WTC11 (cell line): ENCODE data around the gene AADACL4. TPM values are rescaled to one million over a fixed set of nuclear protein-coding genes. Genes with fewer than 3 reads are reported as not detected.

Source experiments
- ATAC-seq: fragments of 200-7000 bp; cut with Tn5 transposase; 2 replicates; pipeline ENCODE4 v1.10.0; 2021; ENCODE audit warnings: mild to moderate bottlenecking, moderate library complexity
- CTCF ChIA-PET: fragments of 300-600 bp; sonication (Branson Sonifier 250); formaldehyde crosslinking; loops from one replicate; lab custom pipeline; 2021; ENCODE audit warnings: antibody characterized with exemption; lab: Charles Lee
- POLR2A ChIA-PET: fragments of 350-600 bp; sonication (Branson Sonifier 250); formaldehyde crosslinking; loops from one replicate; lab custom pipeline; 2021; ENCODE audit warnings: antibody characterized with exemption; lab: Charles Lee
- DNase-seq: peaks from one replicate; pipeline ENCODE4 v3.0.0; 2021; ENCODE audit warnings: low spot score
- H3K27ac Mint-ChIP-seq: 2 replicates; pipeline ENCODE4 v1.8.0; 2021; ENCODE audit warnings: mixed read lengths
- H3K27me3 Mint-ChIP-seq: 2 replicates; pipeline ENCODE4 v1.8.0; 2021; ENCODE audit warnings: low read depth, mild to moderate bottlenecking, moderate library complexity, mixed read lengths
- H3K36me3 Mint-ChIP-seq: 2 replicates; pipeline ENCODE4 v1.8.0; 2021; ENCODE audit warnings: mixed read lengths
- H3K4me1 Mint-ChIP-seq: 2 replicates; pipeline ENCODE4 v1.8.0; 2022; ENCODE audit warnings: mixed read lengths
- H3K4me3 Mint-ChIP-seq: 2 replicates; pipeline ENCODE4 v1.8.0; 2021; ENCODE audit warnings: mild to moderate bottlenecking, moderate library complexity, mixed read lengths
- H3K9me3 Mint-ChIP-seq: 2 replicates; pipeline ENCODE4 v1.8.0; 2021; ENCODE audit warnings: mixed read lengths
- AR ChIP-seq: fragments of 250-450 bp; sonication (Bioruptor Pico); IDR thresholded peaks from 2 replicates; pipeline ENCODE4 v1.9.0; 2021; ENCODE audit warnings: mild to moderate bottlenecking
- CBFB ChIP-seq: sonication (generic); formaldehyde crosslinking; IDR thresholded peaks from 2 replicates; pipeline ENCODE4 v1.8.1; 2022; ENCODE audit warnings: mild to moderate bottlenecking, low read depth, missing genetic modification reagents
- CREM ChIP-seq: sonication (generic); formaldehyde crosslinking; IDR thresholded peaks from 2 replicates; pipeline ENCODE4 v1.8.1; 2022; ENCODE audit warnings: mild to moderate bottlenecking, missing genetic modification reagents, moderate library complexity
- FOXP1 ChIP-seq: sonication (generic); formaldehyde crosslinking; IDR thresholded peaks from 2 replicates; pipeline ENCODE4 v1.8.0; 2022; ENCODE audit warnings: missing genetic modification reagents, mild to moderate bottlenecking, moderate library complexity, borderline replicate concordance
- IRF2 ChIP-seq: sonication (generic); formaldehyde crosslinking; IDR thresholded peaks from 2 replicates; pipeline ENCODE4 v1.8.0; 2022; ENCODE audit warnings: low read depth, missing genetic modification reagents, borderline replicate concordance
- MAX ChIP-seq: sonication (generic); formaldehyde crosslinking; IDR thresholded peaks from 2 replicates; pipeline ENCODE4 v1.8.0; 2022; ENCODE audit warnings: mild to moderate bottlenecking, missing genetic modification reagents
- PRDM15 ChIP-seq: sonication (generic); formaldehyde crosslinking; IDR thresholded peaks from 2 replicates; pipeline ENCODE4 v1.8.0; 2022; ENCODE audit warnings: missing genetic modification reagents
- PRRX2 ChIP-seq: fragments of 250-450 bp; sonication (Bioruptor Pico); IDR thresholded peaks from 2 replicates; pipeline ENCODE4 v1.8.0; 2021; ENCODE audit warnings: mild to moderate bottlenecking
- SMAD4 ChIP-seq: sonication (generic); formaldehyde crosslinking; IDR thresholded peaks from 2 replicates; pipeline ENCODE4 v1.8.0; 2022; ENCODE audit warnings: mild to moderate bottlenecking, missing genetic modification reagents
- SOX15 ChIP-seq: fragments of 250-450 bp; sonication (Bioruptor Pico); IDR thresholded peaks from 2 replicates; pipeline ENCODE4 v1.9.0; 2021; ENCODE audit warnings: mild to moderate bottlenecking
- ZNF232 ChIP-seq: sonication (generic); formaldehyde crosslinking; IDR thresholded peaks from 2 replicates; pipeline ENCODE4 v1.8.0; 2022; ENCODE audit warnings: mild to moderate bottlenecking, missing genetic modification reagents
- ZNF263 ChIP-seq: sonication (generic); formaldehyde crosslinking; IDR thresholded peaks from 2 replicates; pipeline ENCODE4 v1.8.1; 2022; ENCODE audit warnings: low read depth, mild to moderate bottlenecking, moderate library complexity, missing genetic modification reagents
- ZNF281 ChIP-seq: sonication (generic); formaldehyde crosslinking; IDR thresholded peaks from 2 replicates; pipeline ENCODE4 v1.8.0; 2023; ENCODE audit warnings: mild to moderate bottlenecking, missing genetic modification reagents
- ZNF512 ChIP-seq: sonication (generic); formaldehyde crosslinking; IDR thresholded peaks from 2 replicates; pipeline ENCODE4 v1.8.1; 2022; ENCODE audit warnings: missing genetic modification reagents, borderline replicate concordance
- total RNA-seq: library from RNA; stranded (reverse); gene quantifications from 3 replicates; pipeline ENCODE4 v1.2.3, GENCODE V29; 2021
- TF ChIP-seq, protein P1 (sequence below): sonication (generic); formaldehyde crosslinking; IDR thresholded peaks from 2 replicates; pipeline ENCODE4 v1.8.1; 2023; ENCODE audit warnings: mild to moderate bottlenecking, moderate library complexity, missing genetic modification reagents
- TF ChIP-seq, protein P2 (sequence below): sonication (generic); formaldehyde crosslinking; IDR thresholded peaks from 2 replicates; pipeline ENCODE4 v1.8.0; 2022; ENCODE audit warnings: mild to moderate bottlenecking, missing genetic modification reagents

AADACL4 gene
- total RNA-seq, 1 experiment from 2014 or later, result 0.11 TPM

- CTCF ChIA-PET, result interaction anchor here (1.2 to 8.2 kb wide), 2 partner anchors 21 to 61 kb away, joined by 3 to 67 read pairs; partner anchors contain the start of gene DHRS3
- no peak overlapping the region for H3K27ac Mint-ChIP-seq
- H3K27me3 Mint-ChIP-seq, result peaks cover 5% of the 10 kb centered on the region; the same call in 1 of the 2 replicates
- 0 out of 2 replicates have a peak, but pooled peaks cover 2% of the 10 kb centered on the region for H3K36me3 Mint-ChIP-seq
- peaks cover 66% of the 10 kb centered on the region for H3K4me1 Mint-ChIP-seq
- no peak for ATAC-seq
- POLR2A ChIA-PET, result interaction anchor here (0.9 kb wide), 1 partner anchor 17 kb away, joined by 3 read pairs; no protein-coding TSS in a partner anchor
- no peak overlapping the region for H3K4me3 Mint-ChIP-seq
- no peaks in the 10 kb centered on the region for H3K9me3 Mint-ChIP-seq
- TF ChIP-seq CREM (CRISPR knock-in tag) (no peak), ZNF512 (CRISPR knock-in tag) (no peak), ZNF232 (no peak), ZNF281 (no peak), AR (CRISPR knock-in tag) (no peak)
- DNase-seq, result no peak
Observed at GRCh38 chr1:12598974-12599373, 44.9 kb upstream of the AADACL4 start.

DNA sequence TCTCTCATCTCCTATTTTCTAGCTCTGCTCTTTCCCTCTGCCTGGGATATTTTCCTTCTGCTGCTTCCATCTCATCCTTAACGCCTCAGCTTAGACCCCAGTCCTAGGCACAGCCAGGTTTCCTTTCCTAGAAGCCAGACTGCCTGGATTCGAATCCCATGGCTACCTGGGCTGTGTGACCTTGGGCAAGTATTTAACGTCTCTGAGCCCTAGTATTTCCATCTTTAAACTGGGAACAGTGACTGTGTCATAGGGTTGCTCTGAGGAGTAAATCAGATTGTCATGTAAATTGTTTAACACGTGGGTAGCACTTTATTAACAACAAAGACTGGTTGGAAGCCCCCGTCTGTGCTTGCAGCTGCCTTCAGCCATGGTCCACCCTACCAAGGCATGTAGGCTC, 44.2 kb upstream of the AADACL4 start:
- ChIA-PET CTCF (interaction anchor here (1.2 to 5.9 kb wide), 2 partner anchors 19 to 60 kb away, joined by 3 to 107 read pairs; partner anchors contain the start of gene DHRS3), POLR2A (no interaction called here)
- ATAC-seq (no peak), DNase-seq (no peak)
- 0 out of 2 replicates have a peak, but pooled peaks cover 3% of the 10 kb centered on the region for H3K36me3 Mint-ChIP-seq
- no peaks in the 10 kb centered on the region for H3K9me3 Mint-ChIP-seq
- TF ChIP-seq CBFB (CRISPR knock-in tag) (no peak), SMAD4 (no peak), ZNF263 (CRISPR knock-in tag) (no peak), SOX15 (CRISPR knock-in tag) (no peak), IRF2 (CRISPR knock-in tag) (no peak), FOXP1 (CRISPR knock-in tag) (no peak)
- TF ChIP-seq, protein P1, sequence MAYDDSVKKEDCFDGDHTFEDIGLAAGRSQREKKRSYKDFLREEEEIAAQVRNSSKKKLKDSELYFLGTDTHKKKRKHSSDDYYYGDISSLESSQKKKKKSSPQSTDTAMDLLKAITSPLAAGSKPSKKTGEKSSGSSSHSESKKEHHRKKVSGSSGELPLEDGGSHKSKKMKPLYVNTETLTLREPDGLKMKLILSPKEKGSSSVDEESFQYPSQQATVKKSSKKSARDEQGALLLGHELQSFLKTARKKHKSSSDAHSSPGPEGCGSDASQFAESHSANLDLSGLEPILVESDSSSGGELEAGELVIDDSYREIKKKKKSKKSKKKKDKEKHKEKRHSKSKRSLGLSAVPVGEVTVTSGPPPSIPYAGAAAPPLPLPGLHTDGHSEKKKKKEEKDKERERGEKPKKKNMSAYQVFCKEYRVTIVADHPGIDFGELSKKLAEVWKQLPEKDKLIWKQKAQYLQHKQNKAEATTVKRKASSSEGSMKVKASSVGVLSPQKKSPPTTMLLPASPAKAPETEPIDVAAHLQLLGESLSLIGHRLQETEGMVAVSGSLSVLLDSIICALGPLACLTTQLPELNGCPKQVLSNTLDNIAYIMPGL (CRISPR knock-in tag), result no peak
- H3K27ac Mint-ChIP-seq, result no peak overlapping the region; the same call in 1 of the 2 replicates
- peaks cover 5% of the 10 kb centered on the region for H3K27me3 Mint-ChIP-seq
- peaks cover 66% of the 10 kb centered on the region for H3K4me1 Mint-ChIP-seq
- no peak overlapping the region for H3K4me3 Mint-ChIP-seq

DNA sequence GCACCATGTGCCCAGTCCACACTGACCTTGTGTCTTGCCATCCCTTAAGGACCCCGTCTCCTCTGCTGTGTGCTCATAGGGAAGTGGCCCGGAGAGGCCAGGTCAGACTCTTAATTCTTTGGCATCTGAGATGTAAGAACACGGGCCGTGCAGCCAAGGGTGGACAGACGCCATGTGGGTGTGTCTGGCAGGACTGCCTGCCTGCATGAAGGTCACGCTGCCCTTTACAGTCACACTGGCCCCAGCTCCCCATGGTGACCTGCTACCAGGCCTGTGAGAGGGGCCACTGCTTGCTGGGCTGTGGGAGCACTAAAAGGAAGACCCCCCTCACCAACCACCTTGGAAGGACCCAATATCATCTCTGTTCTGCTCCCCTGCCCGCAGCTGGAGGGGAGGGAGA, 43.5 kb upstream of the AADACL4 start:
- DNase-seq (no peak), ATAC-seq (no peak)
- POLR2A ChIA-PET, result no interaction called here
- no peak overlapping the region for H3K27ac Mint-ChIP-seq
- H3K36me3 Mint-ChIP-seq, result 0 out of 2 replicates have a peak, but pooled peaks cover 3% of the 10 kb centered on the region
- H3K27me3 Mint-ChIP-seq, result peaks cover 5% of the 10 kb centered on the region
- CTCF ChIA-PET, result interaction anchor here (0.5 to 5.9 kb wide), 4 partner anchors 18 to 1358 kb away, joined by 3 to 107 read pairs (median 10); partner anchors contain the start of genes AADACL4 and DHRS3
- H3K4me1 Mint-ChIP-seq, result peaks cover 65% of the 10 kb centered on the region
- no peaks in the 10 kb centered on the region for H3K9me3 Mint-ChIP-seq
- no peak overlapping the region for H3K4me3 Mint-ChIP-seq
- TF ChIP-seq PRRX2 (no peak), PRDM15 (CRISPR knock-in tag) (no peak), MAX (no peak)
- TF ChIP-seq, protein P2, sequence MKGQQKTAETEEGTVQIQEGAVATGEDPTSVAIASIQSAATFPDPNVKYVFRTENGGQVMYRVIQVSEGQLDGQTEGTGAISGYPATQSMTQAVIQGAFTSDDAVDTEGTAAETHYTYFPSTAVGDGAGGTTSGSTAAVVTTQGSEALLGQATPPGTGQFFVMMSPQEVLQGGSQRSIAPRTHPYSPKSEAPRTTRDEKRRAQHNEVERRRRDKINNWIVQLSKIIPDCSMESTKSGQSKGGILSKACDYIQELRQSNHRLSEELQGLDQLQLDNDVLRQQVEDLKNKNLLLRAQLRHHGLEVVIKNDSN (CRISPR knock-in tag), result no peak
